Cerebellar cortex (tissue), 1 donor: Measurements from ENCODE around the gene POLK.
A peak's percentile ranks its signal among the peaks of the same experiment; 100 is the strongest.
"Not testable (repeated sequence)": the region's sequence is repeated elsewhere in the genome, so short reads cannot be mapped to it uniquely, and the experiment has no call there.

Source experiments
- DNase-seq: peaks from one replicate; pipeline ENCODE4 v3.0.0-alpha.2; 2015; ENCODE audit warnings: low spot score

POLK gene

GRCh38 chr5:75511435-75512382, at the start of gene POLK, which contains the start of gene CERT1:
Gene POLK (plus strand): TSS chr5:75511891.
Gene CERT1 (minus strand): TSS chr5:75511629. CDS start chr5:75511207, 422 bp downstream.
- peak; percentile 99 for DNase-seq

- peak; percentile 15 for DNase-seq
Measured at GRCh38 chr5:75463726-75464125, 48.0 kb upstream of the POLK start.

- DNase-seq: peak; percentile 53
Measured at GRCh38 chr5:75465480-75465879, 46.2 kb upstream of the POLK start.

GRCh38 chr5:75466006-75466716, 45.5 kb upstream of the POLK start:
- no peak for DNase-seq

- DNase-seq: no peak
Measured at GRCh38 chr5:75468593-75468992, 43.1 kb upstream of the POLK start.

- no peak for DNase-seq
Measured at GRCh38 chr5:75469017-75469416, 42.7 kb upstream of the POLK start.

GRCh38 chr5:75471193-75471592, 40.5 kb upstream of the POLK start:
- no peak for DNase-seq

- DNase-seq: no peak
Measured at GRCh38 chr5:75472973-75473372, 38.7 kb upstream of the POLK start.

- no peak for DNase-seq
Measured at GRCh38 chr5:75473463-75473862, 38.2 kb upstream of the POLK start.

- DNase-seq: no peak
Measured at GRCh38 chr5:75475364-75475763, 36.3 kb upstream of the POLK start.

GRCh38 chr5:75481024-75481423, 30.7 kb upstream of the POLK start:
- DNase-seq: no peak

GRCh38 chr5:75482482-75482881, 29.2 kb upstream of the POLK start:
- no peak for DNase-seq

GRCh38 chr5:75484605-75485004, 27.1 kb upstream of the POLK start:
- no peak for DNase-seq

GRCh38 chr5:75489847-75490246, 21.8 kb upstream of the POLK start:
- not testable (repeated sequence) for DNase-seq

- no peak for DNase-seq
Measured at GRCh38 chr5:75491621-75492020, 20.1 kb upstream of the POLK start.

- no peak for DNase-seq
Measured at GRCh38 chr5:75496026-75496425, 15.7 kb upstream of the POLK start.

- no peak for DNase-seq
Measured at GRCh38 chr5:75498208-75498777, 13.4 kb upstream of the POLK start.

- not testable (repeated sequence) for DNase-seq
Measured at GRCh38 chr5:75498875-75499274, 12.8 kb upstream of the POLK start.

- DNase-seq: not testable (repeated sequence)
Measured at GRCh38 chr5:75505112-75505511, 6.6 kb upstream of the POLK start.

- no peak for DNase-seq
Measured at GRCh38 chr5:75507841-75508240, 3.9 kb upstream of the POLK start.

GRCh38 chr5:75509546-75509945, 2.1 kb upstream of the POLK start:
- no peak for DNase-seq

- DNase-seq: peak; percentile 16
Measured at GRCh38 chr5:75509956-75510355, 1.7 kb upstream of the POLK start.

- peak; percentile 26 for DNase-seq
Measured at GRCh38 chr5:75510417-75510835, 1.3 kb upstream of the POLK start.
